T-helper 2 cell (primary cell): ENCODE data around the gene LRRC28.
A peak's percentile ranks its signal among the peaks of the same experiment; 100 is the strongest.
"Not testable (repeated sequence)": the region's sequence is repeated elsewhere in the genome, so short reads cannot be mapped to it uniquely, and the experiment has no call there.

Experiments
- DNase-seq, 5 experiments: peaks; one replicate each; pipeline versions ENCODE4 v3.0.0 to v3.0.0-alpha.2; 2012 to 2022

Gene LRRC28

GRCh38 chr15:99345242-99345641 is 94.0 kb downstream of the LRRC28 start:
- DNase-seq, result no peak

GRCh38 chr15:99345832-99346462 is 94.7 kb downstream of the LRRC28 start:
- no peak for DNase-seq

- no peak for DNase-seq
These were observed 96.3 kb downstream of the LRRC28 start for GRCh38 chr15:99347574-99347973.

GRCh38 chr15:99348412-99348811 is 97.1 kb downstream of the LRRC28 start:
- no peak for DNase-seq

- DNase-seq, result no peak
These were observed 99.1 kb downstream of the LRRC28 start for GRCh38 chr15:99350408-99350807.

- no peak for DNase-seq
These were observed 108.5 kb downstream of the LRRC28 start for GRCh38 chr15:99359769-99360168.

- no peak for DNase-seq
These were observed 110.4 kb downstream of the LRRC28 start for GRCh38 chr15:99361545-99362185.

GRCh38 chr15:99365242-99365641 is 114.0 kb downstream of the LRRC28 start:
- DNase-seq, result no peak

GRCh38 chr15:99366013-99366412 is 114.7 kb downstream of the LRRC28 start:
- DNase-seq, result no peak

GRCh38 chr15:99368743-99369142 is 117.5 kb downstream of the LRRC28 start:
- no peak for DNase-seq

- DNase-seq, result peak in 1 of 5 experiments; percentile 18
These were observed 117.9 kb downstream of the LRRC28 start for GRCh38 chr15:99369196-99369595.

- DNase-seq, result peak in 1 of 5 experiments; percentile 45
These were observed 120.2 kb downstream of the LRRC28 start for GRCh38 chr15:99371180-99372103.

- DNase-seq, result no peak
These were observed 133.9 kb downstream of the LRRC28 start for GRCh38 chr15:99385005-99385669.

GRCh38 chr15:99385865-99386264 is 134.6 kb downstream of the LRRC28 start:
- no peak for DNase-seq

- DNase-seq, result no peak
These were observed 135.1 kb downstream of the LRRC28 start for GRCh38 chr15:99386391-99386790.

- no peak for DNase-seq
These were observed 136.3 kb downstream of the LRRC28 start for GRCh38 chr15:99387421-99388168.

GRCh38 chr15:99390667-99391066 is 139.4 kb downstream of the LRRC28 start:
- no peak for DNase-seq

GRCh38 chr15:99393641-99394040 is 142.4 kb downstream of the LRRC28 start:
- no peak for DNase-seq

GRCh38 chr15:99396375-99396774 is 145.1 kb downstream of the LRRC28 start:
- no peak for DNase-seq

- DNase-seq, result no peak
These were observed 147.8 kb downstream of the LRRC28 start for GRCh38 chr15:99399061-99399460.

- DNase-seq, result no peak
These were observed 148.3 kb downstream of the LRRC28 start for GRCh38 chr15:99399618-99400017.

GRCh38 chr15:99401216-99401615 is 149.9 kb downstream of the LRRC28 start:
- DNase-seq, result not testable (repeated sequence)
